ENCODE measurements around the gene CSRP3.

GRCh38 chr11:19183646-19184045 is 18.1 kb downstream of the CSRP3 start:
- TF ChIP-seq CTCF (IDR thresholded peaks at IDR 0.05) (no peak), POLR2A (IDR thresholded peaks at IDR 0.05) (no peak)
